ENCODE measurements around the gene INHBB.

The INHBB gene

DNA sequence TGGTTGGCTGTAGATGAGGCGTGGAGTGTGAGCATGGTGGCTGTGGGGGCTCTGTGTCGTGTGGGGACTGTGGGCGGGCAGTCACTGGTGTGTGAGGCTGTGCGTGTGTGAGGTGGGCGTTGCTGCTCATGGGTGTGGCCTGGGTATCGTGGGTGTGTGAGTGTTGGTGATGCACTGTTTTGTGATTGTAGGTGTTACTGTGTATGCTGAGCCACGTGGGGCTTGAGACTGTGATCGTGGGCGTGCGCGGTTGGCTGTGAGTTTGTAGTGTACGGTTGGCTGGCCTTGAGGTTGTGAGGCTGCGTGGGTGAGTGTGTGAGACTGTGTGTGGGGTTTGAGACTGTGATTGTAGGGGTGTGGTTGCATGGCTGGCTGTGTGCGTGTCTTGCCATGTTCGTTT is 8.5 kb downstream of the INHBB start:
- Histone ChIP-seq H3K27me3 (replicated peaks; ENCODE audit: control insufficient read depth, insufficient read depth, low read length, poor library complexity, severe bottlenecking) (no peaks in the 10 kb centered on the region), H3K4me1 (ENCODE audit: control insufficient read depth, insufficient read depth, low read length, poor library complexity, severe bottlenecking) (no peaks in the 10 kb centered on the region)

GRCh38 chr2:120354935-120355779 is 9.2 kb downstream of the INHBB start:
- Histone ChIP-seq H3K36me3 (ENCODE audit: control insufficient read depth, insufficient read depth, low read length) (no peaks in the 10 kb centered on the region), H3K27ac (ENCODE audit: insufficient read depth, low read length, poor library complexity, severe bottlenecking) (no peak overlapping the region), H3K9me3 (ENCODE audit: control insufficient read depth, low read length) (no peaks in the 10 kb centered on the region), H3K27me3 (replicated peaks; ENCODE audit: control insufficient read depth, insufficient read depth, low read length, poor library complexity, severe bottlenecking) (no peaks in the 10 kb centered on the region), H3K4me3 (ENCODE audit: insufficient read depth, low read depth, low read length, poor library complexity, severe bottlenecking) (no peak overlapping the region), H3K4me1 (ENCODE audit: control insufficient read depth, insufficient read depth, low read length, poor library complexity, severe bottlenecking) (no peaks in the 10 kb centered on the region)
- no peak for DNase-seq

More for the DNA sequence above, 8.5 kb downstream of the INHBB start:
- Histone ChIP-seq H3K9me3 (ENCODE audit: control insufficient read depth, low read length) (no peaks in the 10 kb centered on the region), H3K36me3 (ENCODE audit: control insufficient read depth, insufficient read depth, low read length) (no peaks in the 10 kb centered on the region), H3K27ac (ENCODE audit: insufficient read depth, low read length, poor library complexity, severe bottlenecking) (no peak overlapping the region), H3K4me3 (ENCODE audit: insufficient read depth, low read depth, low read length, poor library complexity, severe bottlenecking) (no peak overlapping the region)
- no peak for DNase-seq

GRCh38 chr2:120355780-120356266 is 9.9 kb downstream of the INHBB start:
- no peaks in the 10 kb centered on the region for H3K27me3 ChIP-seq (replicated peaks; ENCODE audit: control insufficient read depth, insufficient read depth, low read length, poor library complexity, severe bottlenecking)
- no peaks in the 10 kb centered on the region for H3K9me3 ChIP-seq (ENCODE audit: control insufficient read depth, low read length)
- no peak overlapping the region for H3K27ac ChIP-seq (ENCODE audit: insufficient read depth, low read length, poor library complexity, severe bottlenecking)
- DNase-seq: no peak
- no peak overlapping the region for H3K4me3 ChIP-seq (ENCODE audit: insufficient read depth, low read depth, low read length, poor library complexity, severe bottlenecking)
- no peaks in the 10 kb centered on the region for H3K36me3 ChIP-seq (ENCODE audit: control insufficient read depth, insufficient read depth, low read length)
- no peaks in the 10 kb centered on the region for H3K4me1 ChIP-seq (ENCODE audit: control insufficient read depth, insufficient read depth, low read length, poor library complexity, severe bottlenecking)

- Histone ChIP-seq H3K4me1 (ENCODE audit: control insufficient read depth, insufficient read depth, low read length, poor library complexity, severe bottlenecking) (no peaks in the 10 kb centered on the region), H3K27ac (ENCODE audit: insufficient read depth, low read length, poor library complexity, severe bottlenecking) (no peak overlapping the region), H3K4me3 (ENCODE audit: insufficient read depth, low read depth, low read length, poor library complexity, severe bottlenecking) (no peak overlapping the region), H3K9me3 (ENCODE audit: control insufficient read depth, low read length) (no peaks in the 10 kb centered on the region), H3K27me3 (replicated peaks; ENCODE audit: control insufficient read depth, insufficient read depth, low read length, poor library complexity, severe bottlenecking) (no peaks in the 10 kb centered on the region), H3K36me3 (ENCODE audit: control insufficient read depth, insufficient read depth, low read length) (no peaks in the 10 kb centered on the region)
- no peak for DNase-seq
These were observed 11.8 kb downstream of the INHBB start for GRCh38 chr2:120357768-120358167.

DNA sequence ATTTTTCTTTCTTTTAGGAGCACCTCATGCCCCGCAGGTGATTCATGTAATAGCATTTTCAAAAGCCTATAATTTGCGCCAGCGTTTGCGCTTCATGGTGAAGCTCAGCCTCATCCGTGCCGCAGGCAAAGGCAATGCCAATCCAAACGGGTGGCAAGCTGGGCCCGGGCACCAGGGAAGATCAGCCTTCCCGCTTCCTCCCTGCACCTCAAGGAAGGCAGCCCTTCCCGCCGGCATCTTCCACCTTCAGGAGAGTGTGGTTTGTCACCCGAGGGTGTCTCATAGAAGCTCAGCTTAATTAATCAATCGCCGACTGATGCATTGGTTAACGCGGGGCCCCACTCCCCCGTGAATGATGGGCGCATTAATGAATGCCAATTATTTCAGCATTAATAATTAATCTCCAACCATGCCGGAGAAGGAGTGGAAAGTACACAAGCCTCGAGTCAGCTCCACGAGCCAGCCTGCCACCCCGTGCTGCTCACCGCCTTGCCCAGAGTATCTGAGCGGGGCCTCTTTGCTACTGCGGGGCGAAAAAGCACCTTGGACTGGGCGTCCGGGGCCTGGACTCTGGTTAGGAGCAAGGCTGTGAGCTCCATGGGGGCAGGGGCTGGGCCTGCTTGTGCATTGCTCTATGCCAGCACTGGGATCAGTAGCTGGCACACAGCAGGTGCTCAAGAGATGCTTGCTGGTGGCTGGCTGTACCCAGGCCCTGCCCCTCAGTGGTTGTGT is 13.0 kb downstream of the INHBB start:
- H3K27me3 ChIP-seq (replicated peaks; ENCODE audit: control insufficient read depth, insufficient read depth, low read length, poor library complexity, severe bottlenecking): no peaks in the 10 kb centered on the region
- H3K4me1 ChIP-seq (ENCODE audit: control insufficient read depth, insufficient read depth, low read length, poor library complexity, severe bottlenecking): no peaks in the 10 kb centered on the region
- no peaks in the 10 kb centered on the region for H3K36me3 ChIP-seq (ENCODE audit: control insufficient read depth, insufficient read depth, low read length)
- H3K4me3 ChIP-seq (ENCODE audit: insufficient read depth, low read depth, low read length, poor library complexity, severe bottlenecking): no peak overlapping the region
- no peak for DNase-seq
- no peaks in the 10 kb centered on the region for H3K9me3 ChIP-seq (ENCODE audit: control insufficient read depth, low read length)
- no peak overlapping the region for H3K27ac ChIP-seq (ENCODE audit: insufficient read depth, low read length, poor library complexity, severe bottlenecking)

DNA sequence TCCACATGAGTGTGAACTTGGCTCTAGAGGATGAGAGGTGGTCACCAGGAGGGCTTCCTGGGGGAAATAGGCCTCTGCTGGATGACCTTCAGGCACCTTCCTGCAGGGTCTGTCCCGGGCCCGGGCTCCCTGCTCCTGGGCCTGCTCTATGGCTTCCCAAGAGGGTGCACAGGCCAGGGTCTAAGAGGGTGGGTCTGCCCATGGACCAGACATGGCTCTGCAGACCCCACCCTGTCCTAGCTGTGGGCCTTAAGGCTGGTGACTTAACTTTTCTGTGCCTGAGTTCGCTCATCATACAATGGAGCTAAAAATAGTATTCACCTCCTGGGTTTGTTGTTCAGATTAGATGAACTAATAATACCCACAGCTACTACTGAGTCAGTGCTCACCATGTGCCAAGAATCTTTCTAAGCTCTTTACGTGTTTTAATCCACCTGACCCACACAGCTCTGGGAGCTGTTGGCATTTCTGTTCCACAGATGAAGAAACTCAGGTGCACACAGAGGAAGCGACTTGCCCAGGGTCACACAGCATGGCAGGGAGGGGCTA is 14.4 kb downstream of the INHBB start:
- no peaks in the 10 kb centered on the region for H3K36me3 ChIP-seq (ENCODE audit: control insufficient read depth, insufficient read depth, low read length)
- H3K4me1 ChIP-seq (ENCODE audit: control insufficient read depth, insufficient read depth, low read length, poor library complexity, severe bottlenecking): no peaks in the 10 kb centered on the region
- H3K27ac ChIP-seq (ENCODE audit: insufficient read depth, low read length, poor library complexity, severe bottlenecking): no peak overlapping the region
- H3K9me3 ChIP-seq (ENCODE audit: control insufficient read depth, low read length): no peaks in the 10 kb centered on the region
- no peak for DNase-seq
- H3K4me3 ChIP-seq (ENCODE audit: insufficient read depth, low read depth, low read length, poor library complexity, severe bottlenecking): no peak overlapping the region
- H3K27me3 ChIP-seq (replicated peaks; ENCODE audit: control insufficient read depth, insufficient read depth, low read length, poor library complexity, severe bottlenecking): no peaks in the 10 kb centered on the region

DNA sequence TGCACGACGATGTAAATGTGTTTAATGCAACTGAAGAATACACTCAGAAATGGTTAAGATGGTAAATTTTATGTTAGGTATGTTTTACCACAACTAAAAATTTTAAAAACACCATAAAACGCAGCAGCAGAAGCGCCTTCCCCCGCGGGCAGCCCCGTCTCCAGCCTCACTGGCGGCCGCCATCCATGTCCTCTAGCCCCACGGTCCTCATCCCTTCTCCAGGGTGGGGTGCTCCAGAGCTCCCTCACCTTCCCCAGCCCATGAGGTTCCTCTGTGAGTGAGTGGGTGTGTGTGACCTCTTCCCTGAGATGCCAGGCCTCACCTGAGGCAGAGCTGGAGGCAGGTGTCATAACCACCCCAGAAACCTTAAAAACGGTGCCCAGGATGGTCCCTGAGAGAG is 17.0 kb downstream of the INHBB start:
- Histone ChIP-seq H3K4me3 (ENCODE audit: insufficient read depth, low read depth, low read length, poor library complexity, severe bottlenecking) (no peak overlapping the region), H3K27ac (ENCODE audit: insufficient read depth, low read length, poor library complexity, severe bottlenecking) (no peak overlapping the region), H3K27me3 (replicated peaks; ENCODE audit: control insufficient read depth, insufficient read depth, low read length, poor library complexity, severe bottlenecking) (no peaks in the 10 kb centered on the region), H3K36me3 (ENCODE audit: control insufficient read depth, insufficient read depth, low read length) (no peaks in the 10 kb centered on the region), H3K4me1 (ENCODE audit: control insufficient read depth, insufficient read depth, low read length, poor library complexity, severe bottlenecking) (no peaks in the 10 kb centered on the region), H3K9me3 (ENCODE audit: control insufficient read depth, low read length) (no peaks in the 10 kb centered on the region)
- no peak for DNase-seq

- Histone ChIP-seq H3K36me3 (ENCODE audit: control insufficient read depth, insufficient read depth, low read length) (no peaks in the 10 kb centered on the region), H3K27me3 (replicated peaks; ENCODE audit: control insufficient read depth, insufficient read depth, low read length, poor library complexity, severe bottlenecking) (no peaks in the 10 kb centered on the region), H3K9me3 (ENCODE audit: control insufficient read depth, low read length) (no peaks in the 10 kb centered on the region), H3K27ac (ENCODE audit: insufficient read depth, low read length, poor library complexity, severe bottlenecking) (no peak overlapping the region), H3K4me3 (ENCODE audit: insufficient read depth, low read depth, low read length, poor library complexity, severe bottlenecking) (no peak overlapping the region), H3K4me1 (ENCODE audit: control insufficient read depth, insufficient read depth, low read length, poor library complexity, severe bottlenecking) (no peaks in the 10 kb centered on the region)
- no peak for DNase-seq
These were observed 19.4 kb downstream of the INHBB start for GRCh38 chr2:120365236-120365793.

GRCh38 chr2:120366698-120367097 is 20.8 kb downstream of the INHBB start:
- no peaks in the 10 kb centered on the region for H3K9me3 ChIP-seq (ENCODE audit: control insufficient read depth, low read length)
- no peaks in the 10 kb centered on the region for H3K27me3 ChIP-seq (replicated peaks; ENCODE audit: control insufficient read depth, insufficient read depth, low read length, poor library complexity, severe bottlenecking)
- no peak for DNase-seq
- H3K4me1 ChIP-seq (ENCODE audit: control insufficient read depth, insufficient read depth, low read length, poor library complexity, severe bottlenecking): no peaks in the 10 kb centered on the region
- no peaks in the 10 kb centered on the region for H3K36me3 ChIP-seq (ENCODE audit: control insufficient read depth, insufficient read depth, low read length)
- H3K4me3 ChIP-seq (ENCODE audit: insufficient read depth, low read depth, low read length, poor library complexity, severe bottlenecking): no peak overlapping the region
- H3K27ac ChIP-seq (ENCODE audit: insufficient read depth, low read length, poor library complexity, severe bottlenecking): no peak overlapping the region

All from effector memory CD4-positive, alpha-beta T cell (primary cell).